HK-2 (cell line): ENCODE results near the gene MTUS2.

ENCODE experiments used
- DNase-seq: peaks from one replicate; pipeline ENCODE4 v3.0.0-alpha.2; 2018; ENCODE audit not compliant: unreplicated experiment

Gene MTUS2

GRCh38 chr13:28859069-28859468, 38.9 kb downstream of the MTUS2 start:
- no peak for DNase-seq

- no peak for DNase-seq
These were observed 39.6 kb downstream of the MTUS2 start for GRCh38 chr13:28859717-28860116.

GRCh38 chr13:28864544-28864943, 44.4 kb downstream of the MTUS2 start:
- DNase-seq = no peak

GRCh38 chr13:28865149-28865744, 45.1 kb downstream of the MTUS2 start:
- DNase-seq = no peak

- no peak for DNase-seq
These were observed 45.8 kb downstream of the MTUS2 start for GRCh38 chr13:28865951-28866350.

- no peak for DNase-seq
These were observed 46.8 kb downstream of the MTUS2 start for GRCh38 chr13:28866932-28867331.

- no peak for DNase-seq
These were observed 47.4 kb downstream of the MTUS2 start for GRCh38 chr13:28867564-28867963.

GRCh38 chr13:28872427-28873176, 52.5 kb downstream of the MTUS2 start:
- DNase-seq = no peak

GRCh38 chr13:28875846-28876615, 55.9 kb downstream of the MTUS2 start:
- DNase-seq = no peak

- DNase-seq = no peak
These were observed 57.3 kb downstream of the MTUS2 start for GRCh38 chr13:28877408-28877807.

DNA sequence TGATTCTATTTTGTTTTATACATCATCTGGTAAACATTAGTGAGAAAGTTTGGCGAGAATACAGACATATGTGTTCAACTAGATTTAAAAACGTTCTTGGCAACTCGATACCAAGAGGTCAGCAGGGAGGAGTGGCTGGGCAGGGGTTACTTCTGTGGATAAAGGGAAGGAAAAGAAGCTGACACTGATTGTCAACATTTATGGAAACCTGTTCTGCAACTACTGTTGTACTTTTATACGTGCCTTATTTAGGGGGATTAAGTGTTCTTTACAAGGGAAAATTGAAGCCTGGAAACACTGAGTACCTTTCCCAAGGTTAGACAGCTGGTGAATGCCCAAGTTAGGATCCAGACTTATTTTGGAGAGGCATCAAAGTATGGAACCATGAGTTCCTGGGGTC, 65.0 kb downstream of the MTUS2 start:
- DNase-seq = no peak

- no peak for DNase-seq
These were observed 69.1 kb downstream of the MTUS2 start for GRCh38 chr13:28889086-28889732.

GRCh38 chr13:28890712-28891111, 70.6 kb downstream of the MTUS2 start:
- no peak for DNase-seq

DNA sequence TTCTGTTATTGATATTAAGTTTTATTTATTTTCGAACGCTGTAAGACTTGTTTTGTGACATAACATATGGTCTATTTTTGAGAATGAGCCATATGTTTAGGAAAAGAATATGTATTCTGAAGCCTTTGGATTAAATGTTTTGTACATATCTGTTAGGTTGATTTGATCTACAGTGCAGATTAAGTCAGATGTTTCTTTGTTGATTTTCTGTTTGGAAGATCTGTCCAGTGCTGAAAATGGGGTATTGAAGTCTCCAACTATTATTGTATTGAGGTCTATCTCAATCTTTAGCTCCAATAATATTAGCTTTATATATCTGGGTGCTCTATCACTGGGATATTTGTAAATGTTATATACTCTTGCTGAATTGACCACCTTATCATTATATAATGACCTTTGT, 97.9 kb downstream of the MTUS2 start:
- no peak for DNase-seq

GRCh38 chr13:28922341-28922740, 102.2 kb downstream of the MTUS2 start:
- DNase-seq = no peak

GRCh38 chr13:28935104-28935503, 115.0 kb downstream of the MTUS2 start:
- no peak for DNase-seq

- no peak for DNase-seq
These were observed 122.8 kb downstream of the MTUS2 start for GRCh38 chr13:28942906-28943305.

- DNase-seq = no peak
These were observed 133.7 kb downstream of the MTUS2 start for GRCh38 chr13:28953714-28954418.

DNA sequence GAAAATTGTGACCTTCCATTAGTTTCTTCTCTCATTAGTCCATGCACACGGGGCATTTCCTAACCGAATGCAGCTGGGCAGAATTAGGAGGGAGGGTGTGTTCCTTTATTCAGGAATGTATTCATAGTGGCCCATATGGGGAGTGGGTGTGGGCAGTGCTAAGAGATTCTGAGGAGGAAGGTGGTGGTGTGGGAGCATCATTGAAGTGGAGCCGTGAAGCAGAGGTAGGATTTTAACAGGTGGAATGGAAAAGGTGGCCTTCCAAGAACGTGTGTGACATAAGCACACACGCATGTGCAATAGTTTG, 134.2 kb downstream of the MTUS2 start:
- DNase-seq = no peak

DNA sequence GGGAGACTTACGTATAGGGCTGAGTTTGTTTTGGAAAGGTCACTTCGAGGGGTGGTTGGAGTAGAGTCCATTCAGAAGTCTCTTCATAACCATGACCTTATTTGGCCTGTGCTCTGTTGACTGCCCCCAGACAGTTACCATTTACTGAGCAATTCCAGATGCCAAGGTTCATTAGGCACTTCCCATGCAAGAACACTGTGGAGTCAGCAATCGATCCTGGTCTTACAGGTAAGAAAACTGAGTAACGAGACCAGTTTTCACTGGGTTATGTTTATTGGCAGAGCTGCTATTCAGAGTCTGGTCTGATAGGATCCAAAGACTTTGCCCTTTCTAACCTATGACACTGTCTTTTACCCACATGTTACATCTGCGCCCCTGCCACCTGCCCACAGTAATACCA, 134.7 kb downstream of the MTUS2 start:
- DNase-seq = no peak

DNA sequence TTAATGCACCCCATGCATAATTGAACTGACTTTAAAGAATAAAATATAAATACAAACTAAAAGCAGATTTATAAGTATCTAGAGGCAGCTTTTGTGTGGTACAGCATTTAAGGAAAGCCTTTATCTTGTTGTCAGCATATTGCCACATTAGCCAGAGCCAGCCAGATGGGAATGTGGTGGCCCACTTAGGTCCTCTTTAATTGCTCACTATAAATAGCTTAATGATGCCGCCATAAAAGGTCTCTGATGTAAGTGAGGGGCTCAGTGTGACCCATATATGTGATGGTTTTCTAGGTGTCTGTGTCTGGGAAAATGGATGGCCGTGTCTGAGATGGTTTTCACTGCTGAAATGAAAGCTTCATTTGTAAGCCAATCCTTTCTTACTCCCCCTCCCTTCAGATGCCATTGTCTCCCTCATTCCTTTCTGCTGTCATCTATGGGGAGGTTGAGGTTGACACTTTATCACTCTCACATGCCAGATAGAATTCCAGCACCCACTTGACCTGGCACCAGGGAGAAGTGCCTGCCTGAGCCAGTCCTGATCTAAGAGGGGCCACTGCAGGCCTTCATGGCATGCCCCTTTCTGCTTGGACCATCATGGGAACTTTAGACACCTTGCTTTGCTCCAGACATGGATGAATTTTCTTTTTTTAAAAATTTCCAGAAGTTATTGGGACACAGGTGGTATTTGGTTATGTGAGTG, 135.3 kb downstream of the MTUS2 start:
- no peak for DNase-seq
